SK-N-SH (cell line): ENCODE data around the gene MAP3K3. TPM values are rescaled to one million over a fixed set of nuclear protein-coding genes. Genes with fewer than 3 reads are reported as not detected.

Experiments
- CTCF ChIA-PET: fragments of 300-600, 350-600 bp; formaldehyde crosslinking; extraction: SDS; loops from one replicate; lab custom pipeline; 2021; lab: Yijun Ruan, JAX
- POLR2A ChIA-PET: fragments of 350-600 bp; sonication (Branson Sonifier 250); formaldehyde crosslinking; extraction: SDS; loops from one replicate; lab custom pipeline; 2020; ENCODE audit warnings: antibody characterized with exemption, inconsistent platforms; lab: Yijun Ruan, JAX
- DNase-seq: peaks from one replicate; pipeline ENCODE4 v3.0.0; 2012
- H2AFZ ChIP-seq: fragments of 200-600 bp; sonication (generic); 2 replicates; pipeline ENCODE4 v1.8.1; 2016; ENCODE audit warnings: antibody characterized with exemption, mild to moderate bottlenecking, low read depth
- H3F3A ChIP-seq: fragments of 200-600 bp; sonication (generic); replicated peaks from 2 replicates; pipeline ENCODE3; 2016; ENCODE audit warnings: antibody characterized with exemption, mild to moderate bottlenecking; ENCODE audit not compliant: insufficient read depth
- H3K27ac ChIP-seq, 2 experiments: fragments of 200-500 bp in 1 of 2; fragments of 200-600 bp in 1 of 2; sonication (Bioruptor generic) in 1 of 2; sonication (generic), shearing (Covaris generic) in 1 of 2; 2 replicates each; pipeline versions ENCODE4 v1.5.1 to v1.6.1; 2014 to 2016; ENCODE audit warnings: low read depth in 2 of 2, inconsistent platforms in 1 of 2, low read length in 1 of 2, mild to moderate bottlenecking in 1 of 2, mixed read lengths in 1 of 2
- H3K27me3 ChIP-seq: fragments of 200-600 bp; sonication (generic), shearing (Covaris generic); 2 replicates; pipeline ENCODE4 v1.6.1; 2016; ENCODE audit warnings: mixed run types; ENCODE audit not compliant: insufficient read depth
- H3K36me3 ChIP-seq, 2 experiments: fragments of 200-500 bp in 1 of 2; fragments of 200-600 bp in 1 of 2; sonication (Bioruptor generic) in 1 of 2; sonication (generic) in 1 of 2; replicated peaks in 1 of 2; 2 replicates each; pipeline versions ENCODE3 to v1.5.1; 2014 to 2016; ENCODE audit warnings: low read length in 1 of 2, mild to moderate bottlenecking in 1 of 2; ENCODE audit not compliant: insufficient read depth in 2 of 2, control insufficient read depth in 1 of 2
- H3K4me1 ChIP-seq, 2 experiments: fragments of 200-500 bp in 1 of 2; fragments of 200-600 bp in 1 of 2; sonication (Bioruptor generic) in 1 of 2; sonication (generic), shearing (Covaris generic) in 1 of 2; 2 replicates each; pipeline versions ENCODE4 v1.5.1 to v1.6.1; 2014 to 2016; ENCODE audit warnings: low read depth in 1 of 2, low read length in 1 of 2, mixed run types in 1 of 2; ENCODE audit not compliant: insufficient read depth in 2 of 2, control insufficient read depth in 1 of 2
- H3K4me2 ChIP-seq: fragments of 200-600 bp; sonication (generic), shearing (Covaris generic); 2 replicates; pipeline ENCODE4 v1.6.1; 2017; ENCODE audit warnings: mixed run types
- H3K4me3 ChIP-seq, 2 experiments: fragments of 200-500 bp in 1 of 2; fragments of 200-600 bp in 1 of 2; sonication (Bioruptor generic) in 1 of 2; sonication (generic), shearing (Covaris generic) in 1 of 2; 2 replicates each; pipeline versions ENCODE4 v1.5.1 to v1.8.1; 2014 to 2016; ENCODE audit warnings: low read depth in 2 of 2, inconsistent platforms in 1 of 2, low read length in 1 of 2, mild to moderate bottlenecking in 1 of 2, mixed read lengths in 1 of 2, moderate library complexity in 1 of 2
- H3K79me2 ChIP-seq: fragments of 200-600 bp; sonication (generic); 2 replicates; pipeline ENCODE4 v1.8.1; 2017; ENCODE audit warnings: mild to moderate bottlenecking; ENCODE audit not compliant: insufficient read depth
- H3K9ac ChIP-seq: fragments of 200-600 bp; sonication (generic); 2 replicates; pipeline ENCODE4 v1.6.1; 2017; ENCODE audit warnings: mixed run types
- H3K9me2 ChIP-seq: fragments of 200-600 bp; sonication (generic); 2 replicates; pipeline ENCODE4 v1.6.1; 2017; ENCODE audit warnings: mixed run types
- H3K9me3 ChIP-seq: fragments of 200-600 bp; sonication (generic); 2 replicates; pipeline ENCODE4 v1.6.1; 2017; ENCODE audit warnings: mixed run types, mild to moderate bottlenecking, moderate library complexity
- H4K20me1 ChIP-seq: fragments of 200-600 bp; sonication (generic); 2 replicates; pipeline ENCODE4 v1.6.1; 2017; ENCODE audit warnings: mild to moderate bottlenecking, mixed run types; ENCODE audit not compliant: insufficient read depth
- EP300 ChIP-seq, 2 experiments: IDR thresholded peaks; 2 replicates each; pipeline versions ENCODE4 v1.4.0 to v1.6.1; 2012; ENCODE audit warnings: borderline replicate concordance in 1 of 2, low read depth in 1 of 2, low read length in 1 of 2
- EZH2phosphoT487 ChIP-seq: fragments of 200-600 bp; sonication (generic); IDR thresholded peaks from 2 replicates; pipeline ENCODE4 v1.6.1; 2017; ENCODE audit warnings: low read depth, mixed run types, mild to moderate bottlenecking, antibody characterized with exemption, moderate library complexity, borderline replicate concordance
- FOXJ3 ChIP-seq: sonication (generic); formaldehyde crosslinking; IDR thresholded peaks from 2 replicates; pipeline ENCODE4 v1.5.1; 2020; ENCODE audit warnings: mild to moderate bottlenecking, missing genetic modification reagents
- FOXM1 ChIP-seq: IDR thresholded peaks from 2 replicates; pipeline ENCODE4 v1.4.0; 2012; ENCODE audit warnings: low read depth, mild to moderate bottlenecking
- GABPA ChIP-seq: IDR thresholded peaks from 2 replicates; pipeline ENCODE4 v1.4.0; 2012; ENCODE audit warnings: low read depth, mild to moderate bottlenecking
- GATA2 ChIP-seq: sonication (generic); formaldehyde crosslinking; IDR thresholded peaks from 2 replicates; pipeline ENCODE4 v1.5.0; 2020; ENCODE audit warnings: mild to moderate bottlenecking, missing genetic modification reagents
- JUND ChIP-seq: IDR thresholded peaks from 2 replicates; pipeline ENCODE4 v1.4.0; 2012
- MEF2A ChIP-seq: IDR thresholded peaks from 2 replicates; pipeline ENCODE4 v1.4.0; 2012; ENCODE audit warnings: low read depth, borderline replicate concordance
- MXI1 ChIP-seq: IDR thresholded peaks from 2 replicates; pipeline ENCODE4 v1.6.1; 2012; ENCODE audit warnings: mild to moderate bottlenecking, low read depth, low read length, improper control_type of control experiment
- NFIC ChIP-seq: IDR thresholded peaks from 2 replicates; pipeline ENCODE4 v1.4.0; 2012; ENCODE audit warnings: borderline replicate concordance
- RAD21 ChIP-seq: IDR thresholded peaks from 2 replicates; pipeline ENCODE4 v1.6.1; 2012; ENCODE audit warnings: mild to moderate bottlenecking, low read length
- SIN3A ChIP-seq: IDR thresholded peaks from 2 replicates; pipeline ENCODE4 v1.6.1; 2012; ENCODE audit warnings: low read depth, mild to moderate bottlenecking, low read length, moderate library complexity, borderline replicate concordance
- SMC3 ChIP-seq: IDR thresholded peaks from 2 replicates; pipeline ENCODE4 v1.6.1; 2012; ENCODE audit warnings: low read depth, low read length, improper control_type of control experiment
- WGBS: methylation state at CpG from one replicate; pipeline ENCODE4 v1.1.6; 2017; ENCODE audit warnings: low lambda C conversion rate; 5-methylcytosine and 5-hydroxymethylcytosine counted together
- polyA plus RNA-seq, 3 experiments: library from polyadenylated mRNA; depleted of rRNA; stranded (reverse); fragments of >200 nt; gene quantifications; 2 replicates each; pipeline ENCODE4 v1.2.3, GENCODE V29; 2012
- TF ChIP-seq, protein P1 (sequence below): IDR thresholded peaks from 2 replicates; pipeline ENCODE4 v1.4.0; 2012; ENCODE audit warnings: low read depth, borderline replicate concordance
- TF ChIP-seq, protein P2 (sequence below): IDR thresholded peaks from 2 replicates; pipeline ENCODE4 v1.4.0; 2012; ENCODE audit warnings: low read depth
- TF ChIP-seq, protein P3 (sequence below): fragments of 150-350 bp; IDR thresholded peaks from 2 replicates; pipeline ENCODE4 v1.6.1; 2016; ENCODE audit warnings: mild to moderate bottlenecking, low read depth, low read length
- TF ChIP-seq, protein P4 (sequence below): fragments of 150-350 bp; IDR thresholded peaks from 2 replicates; pipeline ENCODE4 v1.6.1; 2017; ENCODE audit warnings: antibody characterized with exemption, low read length, low read depth, borderline replicate concordance
- TF ChIP-seq, protein P5 (sequence below): IDR thresholded peaks from 2 replicates; pipeline ENCODE4 v1.6.1; 2012; ENCODE audit warnings: mild to moderate bottlenecking, low read depth, low read length, moderate library complexity

MAP3K3 gene
- polyA plus RNA-seq, 1 of the 3 experiments (the other 2 are of a cell fraction), result 25.3 TPM

DNA sequence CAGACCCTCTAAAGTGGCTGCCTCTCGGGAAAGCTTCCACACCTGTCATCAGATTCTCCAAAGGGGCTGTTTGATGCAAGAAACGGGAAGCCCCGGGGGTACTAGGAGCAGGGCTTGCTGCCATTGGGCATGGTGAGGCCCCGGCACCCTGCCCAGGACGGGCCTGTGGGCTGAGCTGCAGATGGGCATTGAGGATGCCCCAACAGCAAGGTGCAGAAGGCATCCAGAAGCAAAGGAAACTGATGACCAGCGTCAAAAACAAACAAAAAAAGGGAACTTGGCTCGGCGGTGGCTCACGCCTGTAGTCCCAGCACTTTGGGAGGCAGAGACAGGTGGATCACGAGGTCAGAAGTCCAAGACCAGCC is 79.2 kb downstream of the MAP3K3 start:
- 87% methylated on average over 10 of the region's 10 CpGs for WGBS

More for the DNA sequence above, 79.2 kb downstream of the MAP3K3 start:
- TF ChIP-seq EZH2phosphoT487, result no peak
- TF ChIP-seq FOXJ3 (CRISPR knock-in tag), result no peak
- TF ChIP-seq, protein P1, sequence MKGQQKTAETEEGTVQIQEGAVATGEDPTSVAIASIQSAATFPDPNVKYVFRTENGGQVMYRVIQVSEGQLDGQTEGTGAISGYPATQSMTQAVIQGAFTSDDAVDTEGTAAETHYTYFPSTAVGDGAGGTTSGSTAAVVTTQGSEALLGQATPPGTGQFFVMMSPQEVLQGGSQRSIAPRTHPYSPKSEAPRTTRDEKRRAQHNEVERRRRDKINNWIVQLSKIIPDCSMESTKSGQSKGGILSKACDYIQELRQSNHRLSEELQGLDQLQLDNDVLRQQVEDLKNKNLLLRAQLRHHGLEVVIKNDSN, result no peak
- TF ChIP-seq RAD21, result no peak
- TF ChIP-seq, protein P2, sequence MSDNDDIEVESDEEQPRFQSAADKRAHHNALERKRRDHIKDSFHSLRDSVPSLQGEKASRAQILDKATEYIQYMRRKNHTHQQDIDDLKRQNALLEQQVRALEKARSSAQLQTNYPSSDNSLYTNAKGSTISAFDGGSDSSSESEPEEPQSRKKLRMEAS, result no peak
- no peak for TF ChIP-seq FOXM1
- TF ChIP-seq EP300 (IDR thresholded peaks at IDR 0.05; ENCODE audit: borderline replicate concordance in 1 of 2, low read depth in 1 of 2, low read length in 1 of 2), result no peak
- TF ChIP-seq, protein P3, sequence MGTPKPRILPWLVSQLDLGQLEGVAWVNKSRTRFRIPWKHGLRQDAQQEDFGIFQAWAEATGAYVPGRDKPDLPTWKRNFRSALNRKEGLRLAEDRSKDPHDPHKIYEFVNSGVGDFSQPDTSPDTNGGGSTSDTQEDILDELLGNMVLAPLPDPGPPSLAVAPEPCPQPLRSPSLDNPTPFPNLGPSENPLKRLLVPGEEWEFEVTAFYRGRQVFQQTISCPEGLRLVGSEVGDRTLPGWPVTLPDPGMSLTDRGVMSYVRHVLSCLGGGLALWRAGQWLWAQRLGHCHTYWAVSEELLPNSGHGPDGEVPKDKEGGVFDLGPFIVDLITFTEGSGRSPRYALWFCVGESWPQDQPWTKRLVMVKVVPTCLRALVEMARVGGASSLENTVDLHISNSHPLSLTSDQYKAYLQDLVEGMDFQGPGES, result no peak
- TF ChIP-seq GABPA, result no peak
- TF ChIP-seq MEF2A, result no peak
- no peak for TF ChIP-seq GATA2 (CRISPR knock-in tag)
- TF ChIP-seq, protein P4, sequence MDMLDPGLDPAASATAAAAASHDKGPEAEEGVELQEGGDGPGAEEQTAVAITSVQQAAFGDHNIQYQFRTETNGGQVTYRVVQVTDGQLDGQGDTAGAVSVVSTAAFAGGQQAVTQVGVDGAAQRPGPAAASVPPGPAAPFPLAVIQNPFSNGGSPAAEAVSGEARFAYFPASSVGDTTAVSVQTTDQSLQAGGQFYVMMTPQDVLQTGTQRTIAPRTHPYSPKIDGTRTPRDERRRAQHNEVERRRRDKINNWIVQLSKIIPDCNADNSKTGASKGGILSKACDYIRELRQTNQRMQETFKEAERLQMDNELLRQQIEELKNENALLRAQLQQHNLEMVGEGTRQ, result no peak
- TF ChIP-seq JUND, result no peak
- no peak for TF ChIP-seq SMC3
- TF ChIP-seq, protein P5, sequence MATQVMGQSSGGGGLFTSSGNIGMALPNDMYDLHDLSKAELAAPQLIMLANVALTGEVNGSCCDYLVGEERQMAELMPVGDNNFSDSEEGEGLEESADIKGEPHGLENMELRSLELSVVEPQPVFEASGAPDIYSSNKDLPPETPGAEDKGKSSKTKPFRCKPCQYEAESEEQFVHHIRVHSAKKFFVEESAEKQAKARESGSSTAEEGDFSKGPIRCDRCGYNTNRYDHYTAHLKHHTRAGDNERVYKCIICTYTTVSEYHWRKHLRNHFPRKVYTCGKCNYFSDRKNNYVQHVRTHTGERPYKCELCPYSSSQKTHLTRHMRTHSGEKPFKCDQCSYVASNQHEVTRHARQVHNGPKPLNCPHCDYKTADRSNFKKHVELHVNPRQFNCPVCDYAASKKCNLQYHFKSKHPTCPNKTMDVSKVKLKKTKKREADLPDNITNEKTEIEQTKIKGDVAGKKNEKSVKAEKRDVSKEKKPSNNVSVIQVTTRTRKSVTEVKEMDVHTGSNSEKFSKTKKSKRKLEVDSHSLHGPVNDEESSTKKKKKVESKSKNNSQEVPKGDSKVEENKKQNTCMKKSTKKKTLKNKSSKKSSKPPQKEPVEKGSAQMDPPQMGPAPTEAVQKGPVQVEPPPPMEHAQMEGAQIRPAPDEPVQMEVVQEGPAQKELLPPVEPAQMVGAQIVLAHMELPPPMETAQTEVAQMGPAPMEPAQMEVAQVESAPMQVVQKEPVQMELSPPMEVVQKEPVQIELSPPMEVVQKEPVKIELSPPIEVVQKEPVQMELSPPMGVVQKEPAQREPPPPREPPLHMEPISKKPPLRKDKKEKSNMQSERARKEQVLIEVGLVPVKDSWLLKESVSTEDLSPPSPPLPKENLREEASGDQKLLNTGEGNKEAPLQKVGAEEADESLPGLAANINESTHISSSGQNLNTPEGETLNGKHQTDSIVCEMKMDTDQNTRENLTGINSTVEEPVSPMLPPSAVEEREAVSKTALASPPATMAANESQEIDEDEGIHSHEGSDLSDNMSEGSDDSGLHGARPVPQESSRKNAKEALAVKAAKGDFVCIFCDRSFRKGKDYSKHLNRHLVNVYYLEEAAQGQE, result no peak
- no peak for TF ChIP-seq SIN3A
- TF ChIP-seq NFIC, result no peak
- no peak for TF ChIP-seq MXI1
- no peaks in the 10 kb centered on the region for H3K9me2 ChIP-seq
- peaks cover 9 to 65% of the 10 kb centered on the region in 2 experiments; a peak in 3 of 4 replicates for H3K4me1 ChIP-seq
- H2AFZ ChIP-seq, result no peak overlapping the region
- H4K20me1 ChIP-seq, result peaks cover 11% of the 10 kb centered on the region
- no peak overlapping the region for H3K4me3 ChIP-seq
- no peak for DNase-seq
- peaks cover 12 to 44% of the 10 kb centered on the region in 2 experiments for H3K36me3 ChIP-seq
- no peak overlapping the region for H3K9ac ChIP-seq
- no peaks in the 10 kb centered on the region for H3K27me3 ChIP-seq
- peak overlapping the region in 1 of 2 experiments; percentile 98; a peak in 1 of 4 replicates for H3K27ac ChIP-seq
- peaks cover 25% of the 10 kb centered on the region for H3K79me2 ChIP-seq
- peak overlapping the region; percentile 99 for H3K4me2 ChIP-seq
- CTCF ChIA-PET, result interaction anchor here (0.6 to 2.4 kb wide), 14 partner anchors 9 to 276 kb away, joined by 3 to 14 read pairs (median 4); partner anchors contain the start of gene MAP3K3
- peaks cover 29% of the 10 kb centered on the region for H3F3A ChIP-seq
- POLR2A ChIA-PET, result interaction anchor here (0.7 to 2.4 kb wide), 7 partner anchors 8 to 276 kb away, joined by 3 to 10 read pairs (median 6); partner anchors contain the start of genes CCDC47 and MAP3K3
- no peaks in the 10 kb centered on the region for H3K9me3 ChIP-seq
